Measurements from ENCODE around the gene PRKAR1B.

GRCh38 chr7:544338-545221, 182.5 kb downstream of the PRKAR1B start:
- TF ChIP-seq POLR2A (IDR thresholded peaks at IDR 0.05) (no peak), POLR2AphosphoS5 (IDR thresholded peaks at IDR 0.05) (no peak), EP300 (IDR thresholded peaks at IDR 0.05) (no peak)
- TF ChIP-seq, protein P1, sequence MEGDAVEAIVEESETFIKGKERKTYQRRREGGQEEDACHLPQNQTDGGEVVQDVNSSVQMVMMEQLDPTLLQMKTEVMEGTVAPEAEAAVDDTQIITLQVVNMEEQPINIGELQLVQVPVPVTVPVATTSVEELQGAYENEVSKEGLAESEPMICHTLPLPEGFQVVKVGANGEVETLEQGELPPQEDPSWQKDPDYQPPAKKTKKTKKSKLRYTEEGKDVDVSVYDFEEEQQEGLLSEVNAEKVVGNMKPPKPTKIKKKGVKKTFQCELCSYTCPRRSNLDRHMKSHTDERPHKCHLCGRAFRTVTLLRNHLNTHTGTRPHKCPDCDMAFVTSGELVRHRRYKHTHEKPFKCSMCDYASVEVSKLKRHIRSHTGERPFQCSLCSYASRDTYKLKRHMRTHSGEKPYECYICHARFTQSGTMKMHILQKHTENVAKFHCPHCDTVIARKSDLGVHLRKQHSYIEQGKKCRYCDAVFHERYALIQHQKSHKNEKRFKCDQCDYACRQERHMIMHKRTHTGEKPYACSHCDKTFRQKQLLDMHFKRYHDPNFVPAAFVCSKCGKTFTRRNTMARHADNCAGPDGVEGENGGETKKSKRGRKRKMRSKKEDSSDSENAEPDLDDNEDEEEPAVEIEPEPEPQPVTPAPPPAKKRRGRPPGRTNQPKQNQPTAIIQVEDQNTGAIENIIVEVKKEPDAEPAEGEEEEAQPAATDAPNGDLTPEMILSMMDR (IDR thresholded peaks at IDR 0.05), result no peak

Measured in stomach (tissue), 4 donors.